Activated CD8-positive, alpha-beta memory T cell treated with anti-CD3 and anti-CD28 coated beads for 36 hours (primary cell): ENCODE results near the gene TMEM255B. TPM values are rescaled to one million over a fixed set of nuclear protein-coding genes. Genes with fewer than 3 reads are reported as not detected.
"Not testable (repeated sequence)": the region's sequence is repeated elsewhere in the genome, so short reads cannot be mapped to it uniquely, and the experiment has no call there.

Experiments used
- CTCF ChIA-PET: fragments of 350-600 bp; sonication (Branson Sonifier 250); formaldehyde crosslinking; loops from one replicate; lab custom pipeline; 2021; ENCODE audit warnings: antibody characterized with exemption; lab: Charles Lee
- POLR2A ChIA-PET: fragments of 350-600 bp; sonication (Branson Sonifier 250); formaldehyde crosslinking; loops from one replicate; lab custom pipeline; 2021; ENCODE audit warnings: antibody characterized with exemption; lab: Charles Lee
- total RNA-seq, 2 experiments: library from RNA; stranded (reverse); gene quantifications; one replicate each; pipeline ENCODE4 v1.2.3, GENCODE V29; 2021

TMEM255B gene
- under 1 TPM; 0.73 to 0.80 TPM for total RNA-seq

DNA sequence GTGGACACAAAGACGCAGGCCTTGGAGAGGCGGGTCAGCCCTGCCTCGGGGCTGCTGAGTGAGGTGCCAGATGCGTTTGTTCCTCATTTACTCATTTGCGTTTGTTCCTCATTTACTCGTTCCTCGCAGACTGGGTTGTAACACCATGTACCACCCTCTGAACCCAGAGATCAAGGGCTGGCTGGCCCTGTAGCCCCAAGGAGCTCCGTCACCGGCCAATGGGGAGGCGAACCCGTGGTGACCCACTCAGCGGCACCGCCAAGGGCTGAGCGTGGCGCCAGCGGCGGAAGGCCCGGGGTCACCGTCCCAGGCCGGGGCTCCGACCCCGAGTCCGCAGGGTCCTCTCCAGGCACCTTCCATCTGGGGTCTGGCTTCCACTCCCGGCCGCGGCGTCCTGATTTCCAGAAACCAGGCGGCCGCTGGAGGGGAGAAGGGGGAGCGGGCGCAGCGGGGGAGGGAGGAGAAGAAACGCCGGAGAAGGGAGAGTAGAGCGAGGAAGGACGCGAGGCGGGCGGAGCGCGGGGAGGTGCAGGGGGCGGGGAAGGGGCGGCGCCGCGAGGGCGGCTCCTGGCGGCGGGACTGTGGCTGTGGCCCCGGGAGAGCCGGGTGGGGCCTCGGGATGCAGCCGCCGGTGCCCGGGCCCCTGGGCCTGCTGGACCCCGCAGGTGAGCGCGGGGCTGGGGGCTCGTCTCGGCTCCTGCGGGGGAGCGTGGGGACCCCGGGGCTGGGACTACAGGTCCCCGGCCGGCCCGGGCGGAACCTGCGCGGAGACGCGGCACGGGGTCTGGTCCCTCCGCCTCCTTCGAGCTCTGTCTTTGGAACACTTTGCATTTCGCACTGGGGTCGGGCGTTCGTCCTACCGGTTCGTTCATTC is at the start of gene TMEM255B:
TSS of gene TMEM255B (plus strand) at position 576 of the 874 bp plus-strand sequence. CDS start at position 620, 44 bp downstream.
- CTCF ChIA-PET, result no interaction called here
- POLR2A ChIA-PET, result no interaction called here

DNA sequence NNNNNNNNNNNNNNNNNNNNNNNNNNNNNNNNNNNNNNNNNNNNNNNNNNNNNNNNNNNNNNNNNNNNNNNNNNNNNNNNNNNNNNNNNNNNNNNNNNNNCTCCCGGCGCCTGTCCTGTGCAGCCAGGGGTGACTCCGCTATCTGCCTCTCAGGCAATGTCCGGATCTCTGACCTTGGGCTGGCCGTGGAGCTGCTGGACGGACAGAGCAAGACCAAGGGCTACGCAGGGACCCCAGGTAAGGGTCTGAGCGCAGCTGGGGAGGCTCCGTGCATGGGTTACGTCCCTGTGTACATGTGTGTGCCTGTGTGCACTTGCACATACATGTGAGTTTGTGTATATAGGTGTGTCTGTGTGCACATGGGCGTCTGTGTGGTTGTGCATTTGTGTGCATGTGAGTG is 36.1 kb upstream of the TMEM255B start:
- POLR2A ChIA-PET, result no interaction called here
- CTCF ChIA-PET, result no interaction called here

DNA sequence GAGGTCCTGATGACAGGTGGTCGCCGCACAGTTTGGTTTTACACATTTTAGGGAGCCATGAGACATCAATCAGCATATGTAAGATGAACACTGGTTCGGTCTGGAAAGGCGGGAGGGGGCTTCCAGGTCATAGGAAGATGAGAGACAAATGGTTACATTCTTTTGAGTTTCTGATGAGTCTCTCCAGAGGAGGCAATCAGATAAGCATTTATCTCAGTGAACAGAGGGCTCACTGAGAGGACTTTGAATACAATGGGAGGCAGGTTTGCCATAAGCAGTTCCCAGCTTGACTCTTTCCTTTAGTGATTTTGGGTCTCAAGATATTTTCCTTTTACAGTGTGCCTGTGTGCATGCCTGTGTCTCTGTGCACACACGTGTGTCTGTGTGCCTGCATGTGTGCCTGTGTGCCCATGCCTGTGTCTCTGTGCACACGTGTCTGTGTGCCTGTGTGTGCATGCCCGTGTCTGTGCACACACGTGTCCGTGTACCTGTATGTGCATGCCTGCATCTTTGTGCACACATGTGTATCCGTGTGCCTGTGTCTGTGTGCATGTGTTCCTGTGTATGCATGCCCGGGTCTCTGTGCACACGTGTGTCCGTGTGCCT is 35.5 kb upstream of the TMEM255B start:
- CTCF ChIA-PET, result no interaction called here
- POLR2A ChIA-PET, result no interaction called here

DNA sequence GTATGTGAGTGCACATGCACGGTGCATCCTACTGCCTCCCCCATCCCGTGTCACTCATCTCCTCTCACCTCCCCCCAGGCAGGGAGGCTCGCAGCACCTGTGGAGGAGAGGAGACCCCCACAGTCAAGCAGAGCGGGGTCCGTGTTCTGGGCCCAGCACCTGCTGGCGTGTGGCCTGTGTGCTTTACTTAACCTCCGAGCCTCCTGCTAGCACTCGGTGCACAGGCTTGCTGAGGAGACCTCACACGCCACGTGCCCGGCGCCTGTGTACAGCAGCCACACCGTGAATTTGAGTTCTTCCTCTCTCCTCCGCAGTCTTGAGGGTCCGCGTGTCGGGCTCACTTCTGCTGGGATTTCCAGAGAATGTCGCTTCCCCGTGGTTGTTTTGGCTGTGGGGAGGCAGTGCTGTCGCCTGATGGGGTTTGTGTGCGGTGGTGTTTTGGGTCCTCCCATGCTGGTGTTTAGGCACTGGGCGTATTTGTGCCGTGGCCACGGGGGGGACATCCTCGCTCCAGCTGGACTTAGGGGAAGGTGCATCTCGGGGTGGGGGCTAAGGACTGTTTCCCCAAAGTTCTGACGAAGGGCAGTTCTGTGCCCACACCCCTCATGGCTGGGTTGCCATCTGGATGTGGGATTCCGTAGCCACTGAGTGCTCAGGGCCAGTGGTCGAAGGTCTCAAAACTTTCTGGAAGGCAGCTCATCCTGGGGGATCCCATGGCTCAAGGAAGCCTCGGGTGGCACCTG is 34.8 kb upstream of the TMEM255B start:
- ChIA-PET POLR2A (no interaction called here), CTCF (interaction anchor here (0.6 to 1.1 kb wide), 3 partner anchors 57 to 1353 kb away, joined by 3 to 5 read pairs (median 3); partner anchors contain the start of gene GRK1)

DNA sequence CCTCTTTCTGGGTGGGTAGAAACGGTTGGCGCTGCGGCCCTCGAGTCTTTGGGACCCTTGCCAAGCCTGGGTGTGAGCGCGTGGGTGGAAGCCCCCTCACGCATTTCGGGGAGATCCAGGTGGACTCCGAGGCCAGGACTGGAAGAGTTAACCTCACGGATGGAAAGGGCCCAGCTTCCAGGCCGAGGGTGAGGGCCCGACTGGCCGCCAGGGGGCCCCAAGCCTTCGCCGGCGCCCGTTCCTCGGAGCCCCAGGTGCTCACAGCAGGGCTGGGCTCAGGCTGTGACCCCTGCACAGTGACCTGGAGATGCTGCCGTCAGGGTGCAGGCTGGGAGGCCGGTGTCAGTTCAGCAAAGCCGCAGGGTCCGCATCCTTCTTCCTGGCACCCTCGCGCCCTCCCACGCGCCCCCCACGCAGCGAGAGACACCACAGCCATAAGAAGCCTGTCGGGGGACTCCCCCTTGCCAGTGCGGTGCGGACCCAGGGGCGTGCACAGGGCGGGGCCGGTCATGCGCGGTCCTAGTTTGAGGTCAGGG is 34.2 kb upstream of the TMEM255B start:
- CTCF ChIA-PET, result interaction anchor here (0.6 to 1.1 kb wide), 3 partner anchors 58 to 1354 kb away, joined by 3 to 5 read pairs (median 3); partner anchors contain the start of gene GRK1
- POLR2A ChIA-PET, result no interaction called here

DNA sequence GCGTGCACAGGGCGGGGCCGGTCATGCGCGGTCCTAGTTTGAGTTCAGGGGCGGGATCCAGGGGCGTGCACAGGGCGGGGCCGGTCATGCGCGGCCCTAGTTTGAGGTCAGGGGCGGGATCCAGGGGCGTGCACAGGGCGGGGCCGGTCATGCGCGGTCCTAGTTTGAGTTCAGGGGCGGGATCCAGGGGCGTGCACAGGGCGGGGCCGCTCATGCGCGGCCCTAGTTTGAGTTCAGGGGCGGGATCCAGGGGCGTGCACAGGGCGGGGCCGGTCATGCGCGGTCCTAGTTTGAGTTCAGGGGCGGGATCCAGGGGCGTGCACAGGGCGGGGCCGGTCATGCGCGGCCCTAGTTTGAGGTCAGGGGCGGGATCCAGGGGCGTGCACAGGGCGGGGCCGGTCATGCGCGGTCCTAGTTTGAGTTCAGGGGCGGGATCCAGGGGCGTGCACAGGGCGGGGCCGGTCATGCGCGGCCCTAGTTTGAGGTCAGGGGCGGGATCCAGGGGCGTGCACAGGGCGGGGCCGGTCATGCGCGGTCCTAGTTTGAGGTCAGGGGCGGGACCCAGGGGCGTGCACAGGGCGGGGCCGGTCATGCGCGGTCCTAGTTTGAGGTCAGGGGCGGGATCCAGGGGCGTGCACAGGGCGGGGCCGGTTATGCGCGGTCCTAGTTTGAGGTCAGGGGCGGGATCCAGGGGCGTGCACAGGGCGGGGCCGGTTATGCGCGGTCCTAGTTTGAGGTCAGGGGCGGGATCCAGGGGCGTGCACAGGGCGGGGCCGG is 33.5 kb upstream of the TMEM255B start:
- POLR2A ChIA-PET, CTCF ChIA-PET: not testable (repeated sequence)

DNA sequence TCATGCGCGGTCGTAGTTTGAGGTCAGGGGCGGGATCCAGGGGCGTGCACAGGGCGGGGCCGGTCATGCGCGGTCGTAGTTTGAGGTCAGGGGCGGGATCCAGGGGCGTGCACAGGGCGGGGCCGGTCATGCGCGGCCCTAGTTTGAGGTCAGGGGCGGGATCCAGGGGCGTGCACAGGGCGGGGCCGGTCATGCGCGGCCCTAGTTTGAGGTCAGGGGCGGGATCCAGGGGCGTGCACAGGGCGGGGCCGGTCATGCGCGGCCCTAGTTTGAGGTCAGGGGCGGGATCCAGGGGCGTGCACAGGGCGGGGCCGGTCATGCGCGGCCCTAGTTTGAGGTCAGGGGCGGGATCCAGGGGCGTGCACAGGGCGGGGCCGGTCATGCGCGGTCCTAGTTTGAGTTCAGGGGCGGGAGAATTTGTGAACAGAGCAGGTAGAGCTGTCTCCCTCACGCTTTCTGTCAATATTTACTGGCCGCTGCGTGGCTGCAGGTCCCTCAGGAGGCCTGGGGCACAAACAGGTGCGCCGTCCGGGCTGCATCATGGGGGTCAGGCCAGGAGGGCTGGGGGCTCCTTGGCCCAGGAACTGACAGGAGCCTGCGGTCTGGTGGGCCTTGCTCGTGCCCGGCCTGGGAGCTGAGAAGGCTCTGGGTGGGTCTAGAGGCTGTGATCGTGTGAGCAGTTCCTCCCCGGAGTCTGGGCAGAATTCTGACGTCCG is 32.8 kb upstream of the TMEM255B start:
- CTCF ChIA-PET, POLR2A ChIA-PET: not testable (repeated sequence)

DNA sequence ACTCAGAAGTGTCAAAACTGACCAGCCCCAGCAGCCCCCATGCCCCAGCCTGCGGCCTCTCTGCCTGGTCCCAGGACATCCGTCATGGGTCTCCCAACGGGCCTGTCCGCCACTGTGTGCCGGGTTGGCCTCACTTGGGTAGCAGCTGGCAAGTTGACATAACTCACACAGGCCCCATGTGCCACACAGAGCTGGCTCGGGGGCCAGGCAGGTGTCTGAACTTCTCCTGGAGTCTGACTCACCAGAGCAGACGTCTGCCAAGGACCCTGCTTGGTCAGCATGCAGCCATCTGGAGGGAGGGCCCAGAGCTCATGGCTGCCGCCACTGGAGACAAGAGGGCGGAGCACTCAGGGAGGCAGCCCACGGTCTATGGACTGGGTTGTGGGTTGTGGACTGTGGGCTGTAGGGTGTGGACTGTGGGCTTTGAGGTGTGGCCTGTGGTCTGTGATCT is 32.0 kb upstream of the TMEM255B start:
- CTCF ChIA-PET, result no interaction called here
- POLR2A ChIA-PET, result no interaction called here

DNA sequence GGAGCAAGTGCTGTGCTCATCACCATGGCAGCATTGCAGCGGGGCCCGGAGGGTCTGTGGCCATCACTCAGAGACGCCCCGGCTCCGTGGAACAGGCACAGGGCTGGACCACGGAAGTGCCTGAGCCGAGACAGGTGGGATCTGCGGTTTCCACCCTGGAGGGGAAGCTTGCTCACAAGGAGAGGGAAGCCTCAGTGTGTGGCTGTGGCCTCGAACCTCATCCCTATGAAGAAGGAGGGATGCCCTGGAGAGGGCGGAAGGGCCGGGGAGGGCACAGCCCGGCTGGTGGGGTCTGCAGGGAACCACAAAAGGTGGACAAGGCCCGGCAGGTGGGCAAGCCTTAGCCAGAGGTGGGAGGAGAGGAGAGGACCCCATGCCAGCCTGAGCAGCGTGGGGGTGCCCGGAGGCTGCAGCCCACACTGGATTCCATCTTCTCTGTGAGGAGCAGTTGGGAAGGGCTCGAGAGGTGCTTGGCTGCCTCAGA is 30.4 kb upstream of the TMEM255B start:
- ChIA-PET POLR2A (interaction anchor here (0.6 kb wide), 1 partner anchor 425 kb away, joined by 3 read pairs; no protein-coding TSS in a partner anchor), CTCF (no interaction called here)

DNA sequence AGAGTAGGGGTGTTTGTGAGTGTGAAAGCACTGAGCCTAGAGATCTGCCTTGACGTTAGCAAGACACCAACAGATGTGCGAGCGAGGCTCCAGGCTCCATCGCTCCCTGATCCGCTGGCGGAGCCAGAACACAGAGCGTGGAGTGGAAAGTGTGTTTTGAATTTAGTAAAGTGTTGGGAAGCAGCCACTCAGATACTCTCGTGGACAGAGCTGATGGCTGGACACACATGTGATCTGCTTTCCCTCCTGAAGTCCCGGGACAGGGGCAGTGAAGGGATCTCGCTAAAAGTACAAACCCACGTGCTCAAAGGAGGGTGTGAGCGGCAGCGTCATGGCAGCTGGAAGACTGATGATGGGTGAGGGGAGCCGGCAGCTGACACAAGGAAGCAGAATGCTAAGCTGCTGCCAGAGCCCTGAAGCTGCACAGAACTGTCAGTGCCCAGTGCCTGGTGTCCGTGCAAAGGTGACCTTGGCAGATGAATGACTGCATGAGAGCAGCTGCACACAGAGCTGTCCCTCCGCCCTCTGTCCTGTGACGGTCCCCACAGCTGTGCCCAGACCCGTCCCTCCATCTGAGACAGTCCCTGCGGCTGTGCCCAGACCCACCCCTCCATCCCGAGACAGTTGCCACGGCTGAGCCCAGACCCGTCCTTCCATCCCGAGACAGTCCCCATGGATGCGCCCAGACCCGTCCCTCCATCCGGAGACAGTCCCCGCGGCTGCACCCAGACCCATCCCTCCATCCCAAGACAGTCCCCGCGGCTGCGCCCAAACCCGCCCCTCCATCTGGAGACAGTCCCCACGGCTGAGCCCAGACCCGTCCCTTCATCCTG is 29.6 kb upstream of the TMEM255B start:
- POLR2A ChIA-PET, result no interaction called here
- CTCF ChIA-PET, result no interaction called here

DNA sequence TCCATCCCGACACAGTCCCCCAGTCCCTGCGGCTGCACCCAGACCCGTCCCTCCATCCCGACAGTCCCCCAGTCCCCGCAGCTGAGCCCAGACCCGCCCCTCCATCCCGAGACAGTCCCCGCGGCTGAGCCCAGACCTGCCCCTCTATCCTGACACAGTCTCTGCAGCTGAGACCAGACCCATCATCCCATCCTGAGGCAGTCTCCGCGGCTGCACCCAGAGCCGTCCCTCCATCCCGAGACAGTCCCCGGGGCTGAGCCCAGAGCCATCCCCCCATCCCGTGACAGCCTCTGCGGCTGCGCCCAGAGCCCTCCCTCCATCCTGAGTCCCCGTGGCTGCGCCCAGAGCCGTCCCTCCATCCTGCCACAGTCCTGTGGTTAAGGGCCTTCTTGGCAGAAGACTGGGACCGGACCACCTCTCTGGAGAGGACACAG is 28.8 kb upstream of the TMEM255B start:
- ChIA-PET POLR2A (no interaction called here), CTCF (no interaction called here)

DNA sequence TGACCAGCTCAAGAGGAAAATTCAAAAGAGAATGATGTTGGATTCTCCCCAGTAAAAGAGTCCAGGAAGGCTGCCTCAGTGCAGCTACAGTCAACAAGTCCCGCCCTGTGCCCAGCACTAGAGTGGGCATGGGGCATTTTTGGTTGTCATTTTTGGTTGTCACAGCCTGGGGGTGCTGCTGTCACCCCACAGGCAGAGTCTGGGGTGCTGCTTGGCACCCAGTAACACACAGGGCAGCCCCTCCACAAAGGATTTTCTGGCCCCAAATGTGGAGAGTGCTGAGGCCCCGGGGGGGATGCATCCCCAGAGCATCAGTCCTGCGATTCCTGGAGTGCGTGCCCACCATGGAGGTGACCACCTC is 28.2 kb upstream of the TMEM255B start:
- POLR2A ChIA-PET, result no interaction called here
- CTCF ChIA-PET, result no interaction called here

DNA sequence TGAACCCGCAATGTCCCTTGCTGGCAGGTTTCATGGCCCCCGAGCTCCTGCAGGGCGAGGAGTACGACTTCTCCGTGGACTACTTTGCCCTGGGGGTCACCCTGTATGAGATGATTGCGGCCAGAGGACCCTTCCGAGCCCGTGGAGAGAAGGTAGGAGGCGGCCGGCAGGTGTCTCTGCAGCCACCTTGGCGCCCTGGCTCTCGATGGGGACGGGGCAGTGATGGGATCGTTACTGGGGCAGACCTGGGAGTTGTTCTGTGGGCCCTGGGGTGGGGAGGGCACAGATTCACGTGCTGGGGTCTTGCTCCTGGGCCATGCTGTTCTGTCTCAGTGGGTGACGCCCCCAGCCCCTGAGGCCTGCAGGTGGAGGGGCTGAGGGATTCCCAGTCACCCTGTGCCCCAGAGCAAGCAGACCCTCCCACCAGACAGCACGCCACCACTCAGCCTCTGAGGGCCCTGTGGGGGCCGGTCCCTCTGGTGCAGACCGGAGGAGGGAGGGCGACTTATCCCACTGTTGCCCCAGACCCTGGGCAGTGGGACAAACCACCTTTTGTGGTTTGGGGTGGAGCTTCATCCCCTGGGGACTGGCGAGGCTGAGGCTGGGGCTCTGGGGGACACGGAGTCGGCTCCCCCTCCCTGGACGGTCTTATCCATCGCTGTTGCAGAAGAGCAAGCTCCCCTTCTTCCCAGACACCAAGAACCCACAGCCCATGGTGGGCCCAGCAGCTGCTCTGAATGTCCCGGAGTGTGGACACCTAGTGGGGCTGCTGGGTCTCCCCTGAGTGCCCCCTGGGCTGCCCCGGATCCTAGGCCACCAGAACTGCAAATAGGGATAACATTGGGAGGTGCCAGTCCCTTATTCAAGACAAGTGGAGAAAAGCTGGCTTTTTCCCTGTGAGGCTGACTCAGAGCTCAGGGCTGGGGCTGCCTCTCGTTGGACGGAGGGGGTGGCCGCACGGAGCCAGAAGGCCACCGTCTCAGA is 27.5 kb upstream of the TMEM255B start:
- ChIA-PET POLR2A (no interaction called here), CTCF (no interaction called here)

DNA sequence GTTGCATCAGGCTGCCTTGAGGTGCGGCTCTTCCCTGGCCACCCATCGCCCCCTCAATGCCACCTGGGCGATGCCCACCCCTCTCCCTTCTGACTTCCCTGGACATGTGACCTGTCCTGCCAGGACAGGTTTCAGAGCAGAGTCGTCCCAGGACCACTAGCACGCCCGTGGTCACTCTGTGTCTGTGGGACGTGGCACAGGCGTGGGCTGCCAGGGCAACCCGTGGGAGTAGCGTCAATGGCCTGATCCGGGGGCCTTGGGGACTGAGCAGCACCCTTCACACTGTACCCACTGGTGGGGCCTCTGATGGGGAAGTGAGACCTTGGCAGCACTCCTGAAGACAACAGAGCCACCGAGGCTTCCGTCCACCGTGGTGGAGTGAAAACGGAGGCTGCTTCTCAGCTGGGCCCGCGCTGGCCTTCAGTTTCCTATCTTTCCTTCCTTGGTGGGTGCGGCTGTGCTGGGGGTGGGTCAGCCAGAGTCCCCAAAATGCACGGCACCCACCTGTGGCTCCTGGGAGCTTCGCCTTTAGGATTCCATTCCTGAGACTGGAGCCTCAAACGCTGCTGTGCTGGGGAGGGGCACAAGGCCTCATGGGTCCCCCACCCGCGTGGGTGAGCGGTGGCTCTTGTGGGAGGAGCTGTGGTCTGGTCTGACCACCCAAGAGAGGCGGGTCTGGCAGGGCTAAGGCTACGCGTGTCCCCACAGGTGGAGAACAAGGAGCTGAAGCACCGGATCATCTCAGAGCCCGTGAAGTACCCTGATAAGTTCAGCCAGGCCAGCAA is 26.7 kb upstream of the TMEM255B start:
- CTCF ChIA-PET, result no interaction called here
- POLR2A ChIA-PET, result no interaction called here
